C4-2B (cell line): ENCODE results near the gene SELENOW.

Experiments
- ZFX ChIP-seq: fragments of 450-650 bp; IDR thresholded peaks from 2 replicates; pipeline ENCODE4 v1.6.1; 2017
- TF ChIP-seq, protein P1 (sequence below): fragments of 450-650 bp; conservative IDR thresholded peaks from 2 replicates; pipeline ENCODE4 v1.5.1; 2017; ENCODE audit warnings: mild to moderate bottlenecking

DNA sequence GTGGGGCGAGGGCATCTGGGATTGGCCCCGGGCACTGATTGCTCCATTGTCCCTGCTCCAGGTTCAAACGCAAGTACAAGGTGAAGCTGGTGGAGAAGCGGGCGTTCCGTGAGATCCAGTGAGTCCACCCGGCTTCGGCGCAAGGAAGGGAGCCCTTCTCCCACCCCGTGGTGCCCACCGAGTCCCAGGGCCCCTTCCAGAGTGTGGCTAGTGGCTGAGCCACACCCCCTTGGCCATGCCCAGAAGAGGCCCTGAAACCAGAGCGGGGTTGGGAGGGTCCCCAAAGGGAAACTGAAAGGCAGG is 21.9 kb upstream of the SELENOW start:
- TF ChIP-seq, protein P1, sequence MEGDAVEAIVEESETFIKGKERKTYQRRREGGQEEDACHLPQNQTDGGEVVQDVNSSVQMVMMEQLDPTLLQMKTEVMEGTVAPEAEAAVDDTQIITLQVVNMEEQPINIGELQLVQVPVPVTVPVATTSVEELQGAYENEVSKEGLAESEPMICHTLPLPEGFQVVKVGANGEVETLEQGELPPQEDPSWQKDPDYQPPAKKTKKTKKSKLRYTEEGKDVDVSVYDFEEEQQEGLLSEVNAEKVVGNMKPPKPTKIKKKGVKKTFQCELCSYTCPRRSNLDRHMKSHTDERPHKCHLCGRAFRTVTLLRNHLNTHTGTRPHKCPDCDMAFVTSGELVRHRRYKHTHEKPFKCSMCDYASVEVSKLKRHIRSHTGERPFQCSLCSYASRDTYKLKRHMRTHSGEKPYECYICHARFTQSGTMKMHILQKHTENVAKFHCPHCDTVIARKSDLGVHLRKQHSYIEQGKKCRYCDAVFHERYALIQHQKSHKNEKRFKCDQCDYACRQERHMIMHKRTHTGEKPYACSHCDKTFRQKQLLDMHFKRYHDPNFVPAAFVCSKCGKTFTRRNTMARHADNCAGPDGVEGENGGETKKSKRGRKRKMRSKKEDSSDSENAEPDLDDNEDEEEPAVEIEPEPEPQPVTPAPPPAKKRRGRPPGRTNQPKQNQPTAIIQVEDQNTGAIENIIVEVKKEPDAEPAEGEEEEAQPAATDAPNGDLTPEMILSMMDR, result no peak
- no peak for TF ChIP-seq ZFX
